ENCODE results near the gene LRRTM3.

LRRTM3 gene

GRCh38 chr10:66940965-66941364 is 15.1 kb downstream of the LRRTM3 start:
- DNase-seq: no peak

DNA sequence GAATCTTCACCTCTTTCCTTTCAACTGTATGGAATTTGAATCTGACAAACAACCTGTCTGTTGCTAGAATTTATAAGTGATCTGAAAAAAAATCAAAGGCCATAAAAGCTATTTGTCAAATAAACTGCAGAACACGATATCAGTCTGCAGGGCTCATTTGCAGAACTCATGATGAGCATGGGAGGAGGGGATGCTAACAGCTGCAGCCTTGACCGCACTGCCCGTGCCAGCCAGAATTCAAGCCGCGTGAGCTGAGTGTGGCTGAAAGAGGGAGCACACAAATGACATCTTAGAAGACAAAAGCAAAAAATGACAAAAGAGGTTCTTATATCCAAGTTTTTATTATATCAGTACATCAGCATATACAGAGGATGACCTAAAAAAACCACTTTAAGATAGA is 15.7 kb downstream of the LRRTM3 start:
- DNase-seq: no peak

GRCh38 chr10:66942407-66942806 is 16.6 kb downstream of the LRRTM3 start:
- no peak for DNase-seq

DNA sequence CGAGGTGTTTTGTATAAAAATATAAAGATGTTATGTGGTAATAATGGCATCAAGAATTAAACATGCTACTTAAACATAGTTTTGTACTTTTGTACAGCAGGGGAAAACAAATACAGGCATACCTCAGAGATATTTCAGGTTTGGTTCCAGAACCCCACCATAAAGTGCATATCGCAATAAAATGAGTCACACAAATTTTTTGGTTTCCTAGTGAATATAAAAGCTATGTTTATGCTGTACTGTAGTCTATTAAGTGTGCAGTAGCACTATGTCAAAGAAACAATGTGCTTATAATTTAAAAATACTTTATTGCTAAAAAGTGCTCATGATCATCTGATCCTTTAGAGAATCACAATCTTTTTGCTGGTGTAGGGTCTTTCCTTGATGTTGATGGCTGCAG is 17.8 kb downstream of the LRRTM3 start:
- DNase-seq: no peak

DNA sequence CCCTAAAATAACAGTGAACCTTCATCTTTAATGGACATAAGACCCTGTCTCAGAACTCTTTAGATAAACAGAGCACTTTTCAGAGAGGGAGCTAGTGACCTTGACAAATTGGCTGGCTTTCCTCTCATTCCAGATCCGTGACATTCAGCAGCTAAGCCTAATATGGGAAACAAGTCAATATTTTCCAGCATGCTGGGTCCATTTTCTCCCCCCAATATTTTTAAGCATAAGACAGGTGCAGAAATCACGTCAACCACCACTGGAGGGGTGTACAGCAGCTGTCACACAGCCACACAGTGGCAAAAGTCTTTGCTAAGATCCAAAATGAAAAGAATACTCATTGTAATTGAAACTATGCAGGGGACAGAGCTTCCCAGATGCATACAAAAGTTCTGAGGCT is 26.1 kb downstream of the LRRTM3 start:
- no peak for DNase-seq

- DNase-seq: no peak
Measured at GRCh38 chr10:66958466-66958865, 32.6 kb downstream of the LRRTM3 start.

- DNase-seq: no peak
Measured at GRCh38 chr10:66964946-66965345, 39.1 kb downstream of the LRRTM3 start.

DNA sequence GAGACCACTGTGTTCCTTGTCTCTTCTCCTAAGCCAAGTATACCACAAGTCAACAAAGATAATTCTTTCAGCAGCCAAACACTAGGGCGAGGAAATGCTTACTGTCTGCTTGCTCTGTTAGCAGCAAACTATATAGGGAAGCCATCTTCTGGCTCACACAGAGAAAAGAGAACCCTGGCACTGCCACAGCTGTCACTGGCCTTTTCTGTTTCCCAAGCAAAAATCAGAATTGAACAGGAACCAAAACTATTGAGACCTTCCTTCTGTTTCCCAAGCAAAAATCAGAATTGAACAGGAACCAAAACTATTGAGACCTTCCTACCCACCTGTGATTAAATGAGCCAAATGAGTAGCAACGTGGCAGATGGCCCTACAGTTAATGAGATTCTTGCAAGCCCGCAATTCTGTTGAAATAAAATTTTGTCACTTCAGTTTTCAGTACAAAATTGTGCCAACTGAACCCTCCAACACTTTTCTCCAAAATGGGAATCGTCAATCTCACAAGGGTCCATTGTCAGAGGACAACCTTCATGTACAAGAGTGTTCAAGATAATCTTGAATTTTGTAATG is 54.5 kb downstream of the LRRTM3 start:
- no peak for DNase-seq

DNA sequence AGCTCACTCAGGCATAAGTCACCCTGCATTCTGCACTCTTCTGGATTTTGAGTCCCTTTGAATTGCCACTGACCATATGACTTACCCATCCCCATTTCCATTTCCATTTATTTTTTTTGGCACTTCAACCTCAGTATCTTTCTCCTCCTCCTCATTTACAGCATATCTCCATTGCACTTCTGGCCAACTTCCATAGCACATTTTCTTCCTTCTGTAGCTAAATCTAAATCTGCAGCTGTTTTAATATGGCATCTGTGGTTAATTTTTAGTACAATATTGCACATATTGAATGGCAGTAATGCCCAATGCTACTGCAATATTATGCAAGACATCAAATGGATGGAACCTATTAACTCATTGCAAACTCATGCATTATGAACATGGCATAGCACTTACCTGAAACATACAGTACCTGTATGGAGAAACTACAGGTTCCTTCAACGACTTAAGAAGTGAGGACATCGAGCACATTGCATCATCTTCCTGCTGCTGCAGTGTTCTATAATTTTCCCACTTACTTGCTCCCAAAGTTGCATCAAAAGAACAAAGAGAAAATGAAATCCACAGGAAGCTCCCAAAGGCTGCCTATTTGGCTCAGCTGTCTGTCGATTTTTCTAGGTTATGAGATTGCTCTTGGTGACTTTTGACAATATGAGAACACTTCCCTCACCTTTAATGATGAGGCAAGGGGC is 55.7 kb downstream of the LRRTM3 start:
- DNase-seq: no peak

- no peak for DNase-seq
Measured at GRCh38 chr10:66982053-66982420, 56.2 kb downstream of the LRRTM3 start.

- DNase-seq: no peak
Measured at GRCh38 chr10:66982792-66983474, 57.1 kb downstream of the LRRTM3 start.

GRCh38 chr10:66983475-66983818 is 57.6 kb downstream of the LRRTM3 start:
- no peak for DNase-seq

DNA sequence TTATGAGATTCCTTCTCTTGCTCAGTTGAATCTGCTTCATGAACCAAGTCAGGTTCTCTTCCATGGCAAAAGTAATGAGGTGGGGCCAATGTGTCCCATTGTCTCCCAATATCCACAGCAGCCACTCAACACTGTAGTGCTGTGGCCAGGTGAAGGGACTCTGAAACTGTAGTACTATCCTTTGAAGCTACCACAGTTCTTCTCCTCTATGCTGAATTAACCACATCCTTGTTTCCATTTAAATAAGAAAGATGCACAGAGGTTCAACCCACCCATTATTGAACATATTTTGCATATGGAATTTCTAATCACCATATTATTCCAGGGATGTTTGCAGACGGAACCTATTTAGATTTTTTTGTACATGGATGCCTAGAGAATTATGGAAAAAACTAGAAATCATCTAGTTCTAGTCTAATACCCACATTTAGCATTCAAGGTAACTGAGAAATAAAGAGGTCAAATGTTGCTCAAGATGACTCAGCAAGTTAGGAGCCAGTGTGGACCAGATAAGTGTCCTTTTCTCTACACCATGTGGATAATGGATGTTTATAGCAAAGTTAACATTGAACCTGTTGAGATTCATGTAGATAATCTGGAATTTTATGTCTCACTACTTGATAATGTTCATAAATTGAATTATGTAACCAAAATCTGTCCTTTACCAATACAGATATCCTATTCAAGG is 64.5 kb downstream of the LRRTM3 start:
- no peak for DNase-seq

DNA sequence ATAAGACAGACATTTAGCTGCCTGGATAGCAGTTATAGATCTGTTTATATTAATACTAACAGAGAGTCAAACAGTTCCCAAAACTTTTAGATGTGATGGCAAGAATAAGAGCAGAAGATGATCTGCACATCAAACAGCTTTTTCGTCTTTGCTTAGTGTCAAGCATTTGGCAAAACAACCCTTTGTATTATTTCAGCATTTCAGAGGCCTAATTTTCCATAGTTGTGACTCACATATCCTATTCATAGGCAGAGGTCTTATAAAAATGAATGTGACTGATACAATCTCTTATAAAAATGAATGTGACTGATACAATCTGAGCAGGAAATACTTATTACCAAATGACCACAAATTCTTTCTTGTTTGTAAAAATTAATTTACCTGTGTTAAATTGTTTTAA is 71.2 kb downstream of the LRRTM3 start:
- no peak for DNase-seq

- no peak for DNase-seq
Measured at GRCh38 chr10:66999762-67000545, 74.1 kb downstream of the LRRTM3 start.

GRCh38 chr10:67004690-67005089 is 78.9 kb downstream of the LRRTM3 start:
- no peak for DNase-seq

DNA sequence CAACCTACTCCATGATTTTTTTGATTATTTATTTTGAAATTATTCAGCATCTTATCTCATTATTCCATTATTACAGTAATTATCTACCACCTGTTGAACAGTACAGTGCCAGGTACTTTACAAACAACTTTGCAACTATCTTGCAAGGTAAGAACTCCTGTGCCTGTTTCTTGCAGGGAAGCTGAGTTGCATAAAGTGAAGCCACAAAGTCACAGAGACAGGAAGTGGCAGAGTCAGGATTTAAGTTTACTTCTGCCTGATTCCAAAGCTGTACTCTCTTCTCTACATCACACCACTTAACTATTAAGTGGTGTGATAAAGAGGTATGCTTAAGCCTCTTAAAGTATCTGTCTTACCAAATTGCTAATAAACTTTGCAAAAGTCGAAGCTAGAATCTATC is 80.1 kb downstream of the LRRTM3 start:
- no peak for DNase-seq

- no peak for DNase-seq
Measured at GRCh38 chr10:67011480-67011879, 85.6 kb downstream of the LRRTM3 start.

GRCh38 chr10:67011981-67012380 is 86.1 kb downstream of the LRRTM3 start:
- DNase-seq: no peak

GRCh38 chr10:67015225-67015624 is 89.4 kb downstream of the LRRTM3 start:
- no peak for DNase-seq

GRCh38 chr10:67017218-67017617 is 91.4 kb downstream of the LRRTM3 start:
- DNase-seq: no peak

- DNase-seq: no peak
Measured at GRCh38 chr10:67022099-67022498, 96.3 kb downstream of the LRRTM3 start.

- no peak for DNase-seq
Measured at GRCh38 chr10:67033878-67034277, 108.0 kb downstream of the LRRTM3 start.
